ENCODE data around the gene PVRIG.
"Not testable (repeated sequence)": the region's sequence is repeated elsewhere in the genome, so short reads cannot be mapped to it uniquely, and the experiment has no call there.

PVRIG gene

GRCh38 chr7:100234660-100235317 lies 15.0 kb downstream of the PVRIG start:
- DNase-seq (ENCODE audit: low read depth in 2 of 2): not testable (repeated sequence)

GRCh38 chr7:100239975-100240374 lies 20.2 kb downstream of the PVRIG start:
- DNase-seq (ENCODE audit: low read depth in 2 of 2): not testable (repeated sequence)

- DNase-seq (ENCODE audit: low read depth in 2 of 2): peak; percentile 36 to 43
Measured at GRCh38 chr7:100243385-100243784, 23.6 kb downstream of the PVRIG start.

- DNase-seq (ENCODE audit: low read depth in 2 of 2): not testable (repeated sequence)
Measured at GRCh38 chr7:100244988-100245605, 25.3 kb downstream of the PVRIG start.

- not testable (repeated sequence) for DNase-seq (ENCODE audit: low read depth in 2 of 2)
Measured at GRCh38 chr7:100246121-100246864, 26.5 kb downstream of the PVRIG start.

GRCh38 chr7:100246865-100247137 lies 27.1 kb downstream of the PVRIG start:
- not testable (repeated sequence) for DNase-seq (ENCODE audit: low read depth in 2 of 2)

- no peak for DNase-seq (ENCODE audit: low read depth in 2 of 2)
Measured at GRCh38 chr7:100247152-100247757, 27.5 kb downstream of the PVRIG start.

GRCh38 chr7:100248483-100248882 lies 28.7 kb downstream of the PVRIG start:
- DNase-seq (ENCODE audit: low read depth in 2 of 2): no peak

- no peak for DNase-seq (ENCODE audit: low read depth in 2 of 2)
Measured at GRCh38 chr7:100257017-100257416, 37.3 kb downstream of the PVRIG start.

GRCh38 chr7:100259984-100260383 lies 40.2 kb downstream of the PVRIG start:
- DNase-seq (ENCODE audit: low read depth in 2 of 2): not testable (repeated sequence)

GRCh38 chr7:100262896-100263295 lies 43.1 kb downstream of the PVRIG start:
- DNase-seq (ENCODE audit: low read depth in 2 of 2): not testable (repeated sequence)

GRCh38 chr7:100264223-100264622 lies 44.5 kb downstream of the PVRIG start:
- not testable (repeated sequence) for DNase-seq (ENCODE audit: low read depth in 2 of 2)

- DNase-seq (ENCODE audit: low read depth in 2 of 2): not testable (repeated sequence)
Measured at GRCh38 chr7:100264669-100265165, 45.0 kb downstream of the PVRIG start.

- DNase-seq (ENCODE audit: low read depth in 2 of 2): not testable (repeated sequence)
Measured at GRCh38 chr7:100265851-100266250, 46.1 kb downstream of the PVRIG start.

- DNase-seq (ENCODE audit: low read depth in 2 of 2): no peak
Measured at GRCh38 chr7:100266576-100267354, 47.0 kb downstream of the PVRIG start.

GRCh38 chr7:100267648-100268047 lies 47.9 kb downstream of the PVRIG start:
- no peak for DNase-seq (ENCODE audit: low read depth in 2 of 2)

- not testable (repeated sequence) for DNase-seq (ENCODE audit: low read depth in 2 of 2)
Measured at GRCh38 chr7:100268882-100269281, 49.1 kb downstream of the PVRIG start.

- not testable (repeated sequence) for DNase-seq (ENCODE audit: low read depth in 2 of 2)
Measured at GRCh38 chr7:100269306-100270045, 49.7 kb downstream of the PVRIG start.

GRCh38 chr7:100270046-100270918 lies 50.5 kb downstream of the PVRIG start:
- DNase-seq (ENCODE audit: low read depth in 2 of 2): not testable (repeated sequence)

Data from stimulated activated CD4-positive, alpha-beta T cell treated with anti-CD3 and anti-CD28 coated beads, Interleukin-1b, Interleukin-23, amount 100 ng/mL, for 4 hours (primary cell).